NCI-H1105 treated with DMSO at 0.1 percent for 48 hours (cell line): Measurements from ENCODE around the gene LIPE.
A peak's percentile ranks its signal among the peaks of the same experiment; 100 is the strongest.

Source experiments
- DNase-seq: peaks from one replicate; lab custom pipeline; 2025; lab: John Stamatoyannopoulos, UW

LIPE gene

GRCh38 chr19:42353341-42354015 lies 73.7 kb downstream of the LIPE start:
- no peak for DNase-seq

DNA sequence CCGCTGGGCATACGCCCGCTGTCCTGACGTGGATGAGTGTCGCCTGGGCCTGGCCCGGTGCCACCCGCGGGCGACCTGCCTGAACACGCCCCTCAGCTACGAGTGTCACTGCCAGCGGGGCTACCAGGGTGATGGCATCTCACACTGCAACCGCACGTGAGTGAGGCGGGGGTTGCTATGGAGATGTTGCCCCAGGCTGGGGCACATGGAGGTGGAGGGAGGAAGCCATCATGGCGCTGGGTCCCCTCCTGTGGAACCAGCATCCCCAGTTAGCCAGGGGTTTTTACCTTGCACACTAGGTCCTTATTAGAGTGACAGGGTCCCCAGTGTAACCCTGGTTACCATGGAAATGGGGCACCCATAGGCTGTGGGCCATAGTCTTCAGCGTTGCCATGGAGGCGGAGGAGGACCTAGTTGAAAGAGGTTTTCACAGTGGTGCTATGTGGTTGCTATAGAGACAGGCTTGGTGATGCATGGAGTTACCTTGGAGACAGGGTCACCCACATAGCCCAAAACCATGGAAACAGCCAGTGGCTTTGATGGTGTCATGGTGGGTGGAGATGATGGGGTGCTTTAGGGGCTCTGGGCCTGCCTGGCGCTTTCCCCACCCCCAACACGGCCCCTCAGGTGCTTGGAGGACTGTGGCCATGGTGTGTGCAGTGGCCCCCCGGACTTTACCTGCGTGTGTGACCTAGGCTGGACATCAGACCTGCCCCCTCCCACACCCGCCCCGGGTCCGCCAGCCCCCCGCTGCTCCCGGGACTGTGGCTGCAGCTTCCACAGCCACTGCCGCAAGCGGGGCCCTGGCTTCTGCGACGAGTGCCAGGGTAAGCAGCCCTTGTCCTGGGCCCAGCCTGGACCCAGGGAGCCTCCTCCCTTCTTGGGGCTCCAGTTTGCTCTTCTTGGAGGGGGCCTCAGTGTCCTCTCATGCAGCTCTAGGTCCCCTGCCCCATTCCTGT lies 74.6 kb downstream of the LIPE start:
- peak; percentile 91 for DNase-seq
